Memory B cell (primary cell): ENCODE measurements around the gene BBS9.

ENCODE experiments used
- ATAC-seq: fragments of 150-1000 bp; cut with Tn5 transposase; 2 replicates; pipeline ENCODE4 v1.10.0; 2021; ENCODE audit warnings: low read depth, mild to moderate bottlenecking, moderate library complexity
- DNase-seq, 2 donors: peaks; one replicate each; pipeline ENCODE4 v3.0.0; 2022; ENCODE audit warnings: low spot score in 2 of 2
- H3K27ac Mint-ChIP-seq: one replicate; pipeline ENCODE4 v1.8.0; 2022; ENCODE audit warnings: mild to moderate bottlenecking, moderate library complexity, mixed read lengths
- H3K27me3 Mint-ChIP-seq: one replicate; pipeline ENCODE4 v1.8.0; 2022; ENCODE audit warnings: mixed read lengths
- H3K36me3 Mint-ChIP-seq: one replicate; pipeline ENCODE4 v1.8.0; 2022; ENCODE audit warnings: mild to moderate bottlenecking, mixed read lengths
- H3K4me1 Mint-ChIP-seq: one replicate; pipeline ENCODE4 v1.8.0; 2022; ENCODE audit warnings: mixed read lengths
- H3K4me3 Mint-ChIP-seq: one replicate; pipeline ENCODE4 v1.8.0; 2022; ENCODE audit warnings: mild to moderate bottlenecking, moderate library complexity, mixed read lengths
- H3K9me3 Mint-ChIP-seq: one replicate; pipeline ENCODE4 v1.8.0; 2022; ENCODE audit warnings: mixed read lengths

BBS9 gene

GRCh38 chr7:33623267-33623666 is 493.9 kb downstream of the BBS9 start:
- no peaks in the 10 kb centered on the region for H3K27me3 Mint-ChIP-seq
- ATAC-seq: no peak
- no peaks in the 10 kb centered on the region for H3K4me1 Mint-ChIP-seq
- H3K27ac Mint-ChIP-seq: no peak overlapping the region
- peaks cover 27% of the 10 kb centered on the region for H3K9me3 Mint-ChIP-seq
- peaks cover 21% of the 10 kb centered on the region for H3K36me3 Mint-ChIP-seq
- no peak for DNase-seq
- no peak overlapping the region for H3K4me3 Mint-ChIP-seq

GRCh38 chr7:33624215-33624614 is 494.9 kb downstream of the BBS9 start:
- no peak for ATAC-seq
- Mint-ChIP-seq H3K9me3 (peaks cover 22% of the 10 kb centered on the region), H3K27ac (no peak overlapping the region), H3K4me1 (no peaks in the 10 kb centered on the region), H3K36me3 (peaks cover 20% of the 10 kb centered on the region), H3K4me3 (no peak overlapping the region), H3K27me3 (no peaks in the 10 kb centered on the region)
- no peak for DNase-seq

DNA sequence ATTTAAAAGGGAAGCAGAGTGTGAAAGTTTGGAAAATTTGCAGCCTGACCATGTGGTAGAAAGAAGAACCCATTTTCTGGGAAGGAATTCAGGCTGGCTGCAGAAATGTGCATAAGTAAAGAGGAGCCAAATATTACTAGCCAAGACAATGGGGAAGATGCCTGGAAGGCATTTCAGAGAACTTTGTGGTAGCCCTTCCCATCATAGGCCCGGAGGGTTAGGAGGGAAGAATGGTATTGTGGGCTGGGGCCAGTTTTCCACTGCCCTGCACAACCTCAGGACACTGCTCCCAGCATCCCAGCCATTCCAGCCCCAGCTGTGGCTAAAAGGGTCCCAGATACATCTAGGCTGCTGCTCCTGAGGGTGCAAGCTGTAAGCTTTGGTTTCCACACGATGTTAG is 497.5 kb downstream of the BBS9 start:
- DNase-seq: no peak
- ATAC-seq: no peak
- Mint-ChIP-seq H3K27me3 (no peaks in the 10 kb centered on the region), H3K4me3 (no peak overlapping the region), H3K9me3 (peaks cover 10% of the 10 kb centered on the region), H3K4me1 (no peaks in the 10 kb centered on the region), H3K27ac (no peak overlapping the region), H3K36me3 (peaks cover 19% of the 10 kb centered on the region)

DNA sequence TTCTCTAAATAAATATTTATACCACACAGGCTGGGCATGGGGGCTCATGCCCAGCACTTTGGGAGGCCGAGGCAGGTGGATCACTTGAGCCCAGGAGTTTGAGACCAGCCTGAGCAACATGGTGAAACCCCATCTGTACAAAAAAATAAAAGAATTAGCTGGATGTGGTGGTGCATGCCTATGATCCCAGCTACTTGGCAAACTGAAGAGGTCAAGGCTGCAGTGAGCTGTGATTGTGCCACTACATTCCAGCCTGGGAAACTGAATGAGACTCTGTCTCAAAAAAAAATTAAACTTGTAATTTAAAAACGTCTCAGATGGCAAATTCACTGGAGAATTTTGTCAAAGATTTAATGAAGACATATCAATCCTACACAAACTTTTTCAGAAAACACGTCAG is 498.4 kb downstream of the BBS9 start:
- Mint-ChIP-seq H3K27ac (no peak overlapping the region), H3K27me3 (no peaks in the 10 kb centered on the region), H3K4me1 (no peaks in the 10 kb centered on the region), H3K9me3 (peaks cover 10% of the 10 kb centered on the region), H3K4me3 (no peak overlapping the region), H3K36me3 (peaks cover 19% of the 10 kb centered on the region)
- DNase-seq (no peak), ATAC-seq (no peak)

DNA sequence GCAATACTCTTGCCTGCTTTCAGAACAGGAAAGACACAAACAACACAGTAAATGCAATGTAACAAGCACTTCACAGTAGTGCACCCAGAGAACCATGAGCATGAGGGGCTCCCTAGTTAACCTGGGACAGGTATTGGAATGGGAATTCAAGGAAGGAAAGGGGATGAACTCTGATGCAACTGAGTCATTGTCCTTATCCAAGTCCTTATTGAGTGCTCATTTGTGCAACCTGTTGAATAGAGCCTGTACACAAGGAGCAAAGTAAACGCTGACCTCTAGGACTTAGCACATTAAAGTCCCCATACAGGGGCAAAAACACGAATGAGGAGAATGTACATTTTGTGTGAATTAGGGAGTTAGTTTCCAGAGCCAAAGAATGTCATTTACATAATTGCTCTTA is 499.5 kb downstream of the BBS9 start:
- Mint-ChIP-seq H3K4me3 (no peak overlapping the region), H3K27me3 (no peaks in the 10 kb centered on the region), H3K27ac (no peak overlapping the region), H3K4me1 (no peaks in the 10 kb centered on the region), H3K9me3 (peaks cover 10% of the 10 kb centered on the region), H3K36me3 (peaks cover 19% of the 10 kb centered on the region)
- DNase-seq (no peak), ATAC-seq (no peak)

DNA sequence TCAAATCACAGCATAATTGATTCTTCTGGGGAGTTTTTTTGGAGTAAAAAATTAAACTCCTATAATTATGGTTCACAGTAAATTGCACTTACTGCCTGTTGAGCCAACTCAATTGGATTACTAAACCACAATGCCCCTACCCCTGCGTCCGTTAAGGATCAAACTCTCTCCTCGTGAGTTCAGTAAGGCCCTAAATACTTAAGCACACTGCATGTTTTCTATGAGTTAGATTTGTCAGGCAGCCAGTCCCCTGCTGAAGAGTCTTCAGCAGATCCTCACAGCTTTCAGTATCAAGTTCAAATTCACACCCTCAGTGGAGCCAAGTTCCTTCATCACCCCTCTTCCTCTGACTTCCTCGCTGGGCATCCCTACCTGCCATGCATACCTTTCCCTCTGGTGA is 501.0 kb downstream of the BBS9 start:
- DNase-seq (no peak), ATAC-seq (no peak)
- H3K4me3 Mint-ChIP-seq: no peak overlapping the region
- no peaks in the 10 kb centered on the region for H3K27me3 Mint-ChIP-seq
- peaks cover 10% of the 10 kb centered on the region for H3K9me3 Mint-ChIP-seq
- H3K4me1 Mint-ChIP-seq: no peaks in the 10 kb centered on the region
- H3K36me3 Mint-ChIP-seq: peaks cover 18% of the 10 kb centered on the region
- no peak overlapping the region for H3K27ac Mint-ChIP-seq

DNA sequence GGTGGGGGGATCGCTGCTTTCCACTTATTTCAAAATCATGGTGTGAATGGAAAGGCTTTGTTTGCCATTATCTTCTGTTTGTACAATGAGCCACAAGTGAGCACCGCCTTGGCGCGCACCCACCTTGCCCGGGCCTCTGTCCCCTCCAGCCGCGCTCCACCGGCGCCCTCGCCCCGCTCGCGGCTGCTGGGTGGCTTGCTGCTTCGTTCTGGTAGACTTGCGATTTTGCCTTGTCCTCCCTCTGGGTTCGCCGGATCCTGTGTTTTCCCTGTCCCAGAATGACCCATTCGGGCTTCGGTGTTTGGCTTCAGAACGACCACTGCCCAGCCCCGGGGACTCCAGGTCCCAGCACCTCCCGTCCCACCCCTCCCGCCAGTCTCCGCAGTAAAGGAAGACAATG is 503.0 kb downstream of the BBS9 start:
- peaks cover 8% of the 10 kb centered on the region for H3K36me3 Mint-ChIP-seq
- H3K27me3 Mint-ChIP-seq: no peaks in the 10 kb centered on the region
- no peak for DNase-seq

GRCh38 chr7:33632840-33633525 is 503.6 kb downstream of the BBS9 start:
- Mint-ChIP-seq H3K4me1 (no peaks in the 10 kb centered on the region), H3K36me3 (peaks cover 8% of the 10 kb centered on the region), H3K4me3 (no peak overlapping the region), H3K27me3 (no peaks in the 10 kb centered on the region), H3K9me3 (no peaks in the 10 kb centered on the region), H3K27ac (no peak overlapping the region)
- DNase-seq (no peak), ATAC-seq (no peak)

More for the DNA sequence above, 503.0 kb downstream of the BBS9 start:
- ATAC-seq: no peak
- Mint-ChIP-seq H3K9me3 (no peaks in the 10 kb centered on the region), H3K4me3 (no peak overlapping the region), H3K27ac (no peak overlapping the region), H3K4me1 (no peaks in the 10 kb centered on the region)

- peaks cover 8% of the 10 kb centered on the region for H3K36me3 Mint-ChIP-seq
- no peaks in the 10 kb centered on the region for H3K9me3 Mint-ChIP-seq
- H3K4me3 Mint-ChIP-seq: no peak overlapping the region
- ATAC-seq (no peak), DNase-seq (no peak)
- H3K27me3 Mint-ChIP-seq: no peaks in the 10 kb centered on the region
- H3K4me1 Mint-ChIP-seq: no peaks in the 10 kb centered on the region
- H3K27ac Mint-ChIP-seq: no peak overlapping the region
Observed at GRCh38 chr7:33634606-33635005, 505.2 kb downstream of the BBS9 start.

- Mint-ChIP-seq H3K27ac (no peak overlapping the region), H3K4me1 (no peaks in the 10 kb centered on the region), H3K36me3 (peaks cover 11% of the 10 kb centered on the region)
Observed at GRCh38 chr7:33636359-33636758, 507.0 kb downstream of the BBS9 start.

GRCh38 chr7:33639552-33640197 is 510.3 kb downstream of the BBS9 start:
- Mint-ChIP-seq H3K27me3 (no peaks in the 10 kb centered on the region), H3K4me3 (no peak overlapping the region), H3K9me3 (no peaks in the 10 kb centered on the region), H3K36me3 (peaks cover 15% of the 10 kb centered on the region), H3K27ac (no peak overlapping the region), H3K4me1 (no peaks in the 10 kb centered on the region)
- ATAC-seq (no peak), DNase-seq (no peak)

More at GRCh38 chr7:33636359-33636758, 507.0 kb downstream of the BBS9 start:
- DNase-seq: no peak
- ATAC-seq: no peak
- Mint-ChIP-seq H3K9me3 (no peaks in the 10 kb centered on the region), H3K27me3 (no peaks in the 10 kb centered on the region), H3K4me3 (no peak overlapping the region)

DNA sequence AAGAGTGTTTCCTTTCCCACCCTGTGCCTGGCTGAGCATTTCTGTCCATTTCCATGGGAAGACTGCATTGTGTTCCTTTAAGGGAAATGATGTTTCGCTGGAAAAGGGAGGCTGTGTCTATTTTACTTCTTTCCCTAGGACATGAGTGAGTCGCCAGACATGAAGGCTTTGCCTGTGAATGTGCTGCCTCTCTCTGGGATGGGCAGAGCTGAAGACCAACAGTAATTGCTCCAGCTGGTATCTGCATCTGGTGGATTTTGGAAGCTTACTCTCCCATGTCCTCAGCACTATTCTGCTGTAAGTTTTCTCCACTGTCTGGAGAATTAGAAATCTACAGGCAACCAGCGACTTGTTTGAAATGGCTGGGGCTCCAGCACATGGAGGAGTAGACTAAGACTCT is 511.4 kb downstream of the BBS9 start:
- Mint-ChIP-seq H3K27me3 (no peaks in the 10 kb centered on the region), H3K27ac (no peak overlapping the region), H3K4me3 (no peak overlapping the region), H3K36me3 (peaks cover 15% of the 10 kb centered on the region), H3K9me3 (no peaks in the 10 kb centered on the region), H3K4me1 (no peaks in the 10 kb centered on the region)
- DNase-seq: no peak
- no peak for ATAC-seq

DNA sequence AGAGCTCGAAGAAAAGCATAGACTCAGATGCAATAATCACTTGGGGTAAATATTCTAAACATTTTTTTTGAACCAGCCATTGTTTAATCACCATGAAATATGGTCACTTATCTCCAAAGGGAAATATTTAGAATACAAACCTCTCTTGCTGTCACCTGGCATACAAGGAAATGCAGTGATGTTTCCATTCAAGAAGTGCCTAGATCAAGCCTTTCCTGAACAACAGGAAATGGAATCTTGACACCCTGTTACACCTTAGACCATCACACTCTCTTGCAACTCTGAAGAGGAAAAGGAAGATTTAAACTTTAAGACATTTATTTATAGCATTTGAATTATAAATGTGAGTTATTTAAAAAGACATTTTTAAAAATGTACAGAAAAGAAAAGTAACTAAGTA is 512.9 kb downstream of the BBS9 start:
- DNase-seq (no peak), ATAC-seq (no peak)
- Mint-ChIP-seq H3K27me3 (no peaks in the 10 kb centered on the region), H3K27ac (no peak overlapping the region), H3K4me1 (no peaks in the 10 kb centered on the region), H3K9me3 (no peaks in the 10 kb centered on the region), H3K36me3 (peaks cover 15% of the 10 kb centered on the region), H3K4me3 (no peak overlapping the region)

DNA sequence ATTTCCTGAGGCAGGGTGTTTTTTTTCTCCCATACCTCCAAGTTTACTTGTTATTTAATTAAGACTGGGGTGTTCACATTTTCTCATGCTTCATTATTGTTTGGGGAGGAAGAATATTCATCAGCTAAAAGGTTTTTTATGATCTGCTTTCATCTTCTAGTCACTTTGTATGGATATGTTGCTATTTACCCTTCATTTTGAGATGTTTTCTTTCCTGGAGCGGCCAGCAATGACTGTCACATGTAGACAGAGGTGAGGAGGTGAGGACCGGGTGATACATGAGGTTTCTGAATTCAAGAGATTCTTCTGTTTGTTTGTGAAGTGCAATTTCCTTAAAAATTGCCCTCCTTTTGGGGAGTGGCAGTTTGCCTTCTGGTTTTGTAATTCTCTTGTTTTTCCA is 514.2 kb downstream of the BBS9 start:
- Mint-ChIP-seq H3K36me3 (peaks cover 16% of the 10 kb centered on the region), H3K4me3 (no peak overlapping the region), H3K4me1 (no peaks in the 10 kb centered on the region), H3K27me3 (no peaks in the 10 kb centered on the region), H3K27ac (no peak overlapping the region), H3K9me3 (no peaks in the 10 kb centered on the region)
- DNase-seq: no peak
- ATAC-seq: no peak

- no peak overlapping the region for H3K4me3 Mint-ChIP-seq
- H3K36me3 Mint-ChIP-seq: peaks cover 16% of the 10 kb centered on the region
Observed at GRCh38 chr7:33644489-33644888, 515.1 kb downstream of the BBS9 start.

More at GRCh38 chr7:33644489-33644888, 515.1 kb downstream of the BBS9 start:
- no peak overlapping the region for H3K27ac Mint-ChIP-seq
- ATAC-seq: no peak
- H3K27me3 Mint-ChIP-seq: no peaks in the 10 kb centered on the region
- DNase-seq: no peak
- no peaks in the 10 kb centered on the region for H3K9me3 Mint-ChIP-seq
- no peaks in the 10 kb centered on the region for H3K4me1 Mint-ChIP-seq
